IMR-90 (cell line): ENCODE data around the gene RAB5B. TPM values are rescaled to one million over a fixed set of nuclear protein-coding genes. Genes with fewer than 3 reads are reported as not detected.

Source experiments
- ATAC-seq: fragments of 200-7000 bp; cut with Tn5 transposase; 2 replicates; pipeline ENCODE4 v1.9.1; 2020; ENCODE audit warnings: low read depth, mild to moderate bottlenecking, moderate library complexity
- BruUV-seq: library from RNA; stranded (reverse); fragments of 400-500 nt; replicated peaks from 2 replicates; lab custom pipeline; 2021; lab: Mats Ljungman, UMichigan
- CTCF ChIA-PET: fragments of 300-600 bp; formaldehyde crosslinking; extraction: SDS; loops from one replicate; lab custom pipeline; 2021; ENCODE audit warnings: antibody characterized with exemption; lab: Yijun Ruan, JAX
- POLR2A ChIA-PET: fragments of 300-600 bp; sonication (Branson Sonifier 250); formaldehyde crosslinking; loops from one replicate; lab custom pipeline; 2022; ENCODE audit warnings: antibody characterized with exemption; ENCODE audit not compliant: unreplicated experiment; lab: Charles Lee
- DNase-seq: peaks from one replicate; pipeline ENCODE4 v3.0.0; 2013
- H2AFZ ChIP-seq: replicated peaks from 2 replicates; pipeline ENCODE3; 2013; ENCODE audit warnings: low read length, mild to moderate bottlenecking; ENCODE audit not compliant: poor library complexity
- H2AK5ac ChIP-seq: 2 replicates; pipeline ENCODE4 v1.6.1; 2013; ENCODE audit warnings: low read depth, low read length, inconsistent platforms
- H2AK9ac ChIP-seq: replicated peaks from 2 replicates; pipeline ENCODE3; 2013; ENCODE audit warnings: mild to moderate bottlenecking, low read depth, low read length, moderate library complexity; ENCODE audit not compliant: poor library complexity
- H2BK120ac ChIP-seq: 2 replicates; pipeline ENCODE4 v1.6.1; 2013; ENCODE audit warnings: low read depth, low read length, inconsistent platforms
- H2BK15ac ChIP-seq: 3 replicates; pipeline ENCODE4 v1.6.1; 2013; ENCODE audit warnings: low read depth, low read length, inconsistent platforms
- H2BK20ac ChIP-seq: 2 replicates; pipeline ENCODE4 v1.6.1; 2013; ENCODE audit warnings: low read depth, mild to moderate bottlenecking, inconsistent platforms, low read length, moderate library complexity
- H2BK5ac ChIP-seq: 2 replicates; pipeline ENCODE4 v1.6.1; 2013; ENCODE audit warnings: mild to moderate bottlenecking, low read depth, low read length, inconsistent platforms; ENCODE audit not compliant: poor library complexity, severe bottlenecking
- H3K14ac ChIP-seq: replicated peaks from 2 replicates; pipeline ENCODE4 v1.6.1; 2013; ENCODE audit warnings: low read depth, low read length, inconsistent platforms
- H3K18ac ChIP-seq: 2 replicates; pipeline ENCODE4 v1.6.1; 2013; ENCODE audit warnings: low read depth, low read length, control low read depth
- H3K23ac ChIP-seq: 2 replicates; pipeline ENCODE4 v1.6.1; 2013; ENCODE audit warnings: low read depth, low read length, inconsistent platforms
- H3K27ac ChIP-seq: 2 replicates; pipeline ENCODE4 v1.5.1; 2013; ENCODE audit warnings: mild to moderate bottlenecking, control low read depth, low read length; ENCODE audit not compliant: insufficient read depth
- H3K27me3 ChIP-seq: 2 replicates; pipeline ENCODE4 v1.6.1; 2013; ENCODE audit warnings: low read length; ENCODE audit not compliant: control insufficient read depth, insufficient read depth
- H3K36me3 ChIP-seq: 2 replicates; pipeline ENCODE4 v1.6.1; 2013; ENCODE audit warnings: low read length, mixed read lengths; ENCODE audit not compliant: control insufficient read depth, insufficient read depth
- H3K4ac ChIP-seq: 2 replicates; pipeline ENCODE4 v1.6.1; 2013; ENCODE audit warnings: low read depth, low read length, inconsistent platforms
- H3K4me1 ChIP-seq: 2 replicates; pipeline ENCODE4 v1.6.1; 2013; ENCODE audit warnings: low read length, mixed read lengths; ENCODE audit not compliant: control insufficient read depth, insufficient read depth
- H3K4me2 ChIP-seq: 2 replicates; pipeline ENCODE4 v1.6.1; 2013; ENCODE audit warnings: low read depth, mild to moderate bottlenecking, control low read depth, low read length, moderate library complexity
- H3K4me3 ChIP-seq: 2 replicates; pipeline ENCODE4 v1.5.1; 2013; ENCODE audit warnings: low read depth, mild to moderate bottlenecking, control low read depth, low read length, moderate library complexity; ENCODE audit not compliant: insufficient read depth
- H3K56ac ChIP-seq: 2 replicates; pipeline ENCODE4 v1.6.1; 2013; ENCODE audit warnings: low read length, inconsistent platforms; ENCODE audit not compliant: insufficient read depth; ENCODE audit errors: extremely low read depth
- H3K79me1 ChIP-seq, 2 experiments: 2 replicates each; pipeline ENCODE4 v1.6.1; 2013; ENCODE audit warnings: low read length in 2 of 2, inconsistent platforms in 1 of 2, low read depth in 1 of 2
- H3K9ac ChIP-seq: 2 replicates; pipeline ENCODE4 v1.6.1; 2013; ENCODE audit warnings: low read depth, low read length, control low read depth
- H3K9me1 ChIP-seq: 2 replicates; pipeline ENCODE4 v1.6.1; 2013; ENCODE audit warnings: low read length, inconsistent platforms; ENCODE audit not compliant: insufficient read depth
- H3K9me3 ChIP-seq: 2 replicates; pipeline ENCODE4 v1.6.1; 2013; ENCODE audit warnings: low read length; ENCODE audit not compliant: control insufficient read depth, insufficient read depth
- H4K20me1 ChIP-seq: 2 replicates; pipeline ENCODE4 v1.6.1; 2013; ENCODE audit warnings: low read length, inconsistent platforms; ENCODE audit not compliant: insufficient read depth
- H4K5ac ChIP-seq: 2 replicates; pipeline ENCODE4 v1.6.1; 2013; ENCODE audit warnings: mild to moderate bottlenecking, low read depth, low read length, control low read depth
- H4K8ac ChIP-seq, 2 experiments: 2 replicates each; pipeline ENCODE4 v1.6.1; 2013; ENCODE audit warnings: low read depth in 2 of 2, low read length in 2 of 2, control low read depth in 1 of 2, inconsistent platforms in 1 of 2
- H4K91ac ChIP-seq: 2 replicates; pipeline ENCODE4 v1.6.1; 2013; ENCODE audit warnings: low read depth, low read length, inconsistent platforms; ENCODE audit not compliant: insufficient read depth
- BHLHE40 ChIP-seq: fragments of 150-350 bp; IDR thresholded peaks from 2 replicates; pipeline ENCODE4 v1.6.1; 2016; ENCODE audit warnings: mild to moderate bottlenecking, low read depth, low read length
- CEBPB ChIP-seq: IDR thresholded peaks from 2 replicates; pipeline ENCODE4 v1.6.1; 2012; ENCODE audit warnings: low read depth, low read length, improper control_type of control experiment
- CHD1 ChIP-seq: IDR thresholded peaks from 2 replicates; pipeline ENCODE4 v1.6.1; 2012; ENCODE audit warnings: low read depth, low read length, improper control_type of control experiment
- CTCF ChIP-seq: conservative IDR thresholded peaks from 2 replicates; pipeline ENCODE4 v1.5.1; 2012; ENCODE audit warnings: mild to moderate bottlenecking, low read depth, low read length, improper control_type of control experiment
- MAFK ChIP-seq: IDR thresholded peaks from 2 replicates; pipeline ENCODE4 v1.6.1; 2012; ENCODE audit warnings: low read depth, low read length, improper control_type of control experiment
- MAZ ChIP-seq: IDR thresholded peaks from 2 replicates; pipeline ENCODE4 v1.6.1; 2012; ENCODE audit warnings: low read depth, mild to moderate bottlenecking, low read length, improper control_type of control experiment, moderate library complexity, borderline replicate concordance
- MXI1 ChIP-seq: IDR thresholded peaks from 2 replicates; pipeline ENCODE4 v1.6.1; 2012; ENCODE audit warnings: low read depth, mild to moderate bottlenecking, low read length, moderate library complexity, borderline replicate concordance
- NFE2L2 ChIP-seq: fragments of 150-350 bp; IDR thresholded peaks from 2 replicates; pipeline ENCODE4 v1.6.1; 2016; ENCODE audit warnings: low read depth, mild to moderate bottlenecking, low read length
- POLR2A ChIP-seq: IDR thresholded peaks from 2 replicates; pipeline ENCODE4 v1.6.1; 2012; ENCODE audit warnings: mild to moderate bottlenecking, low read depth, low read length
- RCOR1 ChIP-seq: IDR thresholded peaks from 2 replicates; pipeline ENCODE4 v1.6.1; 2012; ENCODE audit warnings: mild to moderate bottlenecking, low read length, improper control_type of control experiment; ENCODE audit not compliant: insufficient replicate concordance
- RFX5 ChIP-seq: IDR thresholded peaks from 2 replicates; pipeline ENCODE4 v1.8.0; 2012; ENCODE audit warnings: low read depth, mild to moderate bottlenecking, low read length, moderate library complexity
- USF2 ChIP-seq: fragments of 150-350 bp; IDR thresholded peaks from 2 replicates; pipeline ENCODE4 v1.6.1; 2017; ENCODE audit warnings: mild to moderate bottlenecking, antibody characterized with exemption, low read length, low read depth
- WGBS, 2 experiments: methylation state at CpG; one replicate each; pipeline versions ENCODE4 v1.1.5 to v1.1.7; 2013; ENCODE audit warnings: missing lambda C conversion rate in 2 of 2; ENCODE audit not compliant: insufficient read length in 1 of 2; ENCODE audit errors: extremely low coverage in 2 of 2; 5-methylcytosine and 5-hydroxymethylcytosine counted together
- dilution Hi-C: fragments of 300-500 bp; cut with HindIII; formaldehyde crosslinking; loops from one replicate; pipeline ENCODE4 v1.14.3; 2018; ENCODE audit warnings: low sequenced_read_pairs; ENCODE audit not compliant: unreplicated experiment
- in situ Hi-C: fragments of 300-500 bp; cut with MboI; formaldehyde crosslinking; loops from 3 replicates; pipeline ENCODE4 v1.14.3; 2019; ENCODE audit warnings: low sequenced_read_pairs, inconsistent platforms, mixed read lengths
- intact Hi-C: fragments of 100-400 bp; cut with micrococcal nuclease; formaldehyde crosslinking; loops from 2 replicates; pipeline ENCODE4 v1.10.0; 2022
- polyA plus RNA-seq, 3 experiments: library from polyadenylated mRNA; depleted of rRNA; stranded (reverse); fragments of >200 nt; gene quantifications; 2 replicates each; pipeline ENCODE4 v1.2.3, GENCODE V29; 2012; ENCODE audit warnings: low replicate concordance in 1 of 3
- total RNA-seq: library from RNA; depleted of rRNA; stranded (reverse); fragments of >200 nt; gene quantifications from 2 replicates; pipeline ENCODE4 v1.2.3, GENCODE V29; 2012

Gene RAB5B
- total and polyA plus RNA-seq, 2 of the 4 experiments (the other 2 are of a cell fraction), result 56.5 to 99.2 TPM

- Histone ChIP-seq H3K4me2 (no peak overlapping the region), H4K91ac (no peak overlapping the region), H2BK5ac (no peak overlapping the region), H3K9me1 (no peaks in the 10 kb centered on the region), H2AFZ (no peak overlapping the region), H3K79me1 (no peaks in the 10 kb centered on the region), H3K56ac (no peak overlapping the region), H3K18ac (no peak overlapping the region), H3K9me3 (no peaks in the 10 kb centered on the region), H4K20me1 (no peaks in the 10 kb centered on the region), H2BK15ac (no peak overlapping the region), H2BK120ac (no peak overlapping the region), H2AK5ac (no peak overlapping the region), H4K8ac (no peak overlapping the region), H3K23ac (no peak overlapping the region), H3K14ac (no peak overlapping the region), H3K27ac (no peak overlapping the region), H2BK20ac (no peak overlapping the region), H3K36me3 (peaks cover 36% of the 10 kb centered on the region), H4K5ac (no peak overlapping the region), H2AK9ac (no peak overlapping the region), H3K9ac (no peak overlapping the region), H3K27me3 (no peaks in the 10 kb centered on the region), H3K4ac (no peak overlapping the region), H3K4me1 (peaks cover 2% of the 10 kb centered on the region; the same call in 1 of the 2 replicates), H3K4me3 (no peak overlapping the region)
- POLR2A ChIA-PET, result no interaction called here
- no CpG with 5 or more reads among the region's 1 CpG for WGBS, 2 experiments
- BruUV-seq, result no TSS peak
- TF ChIP-seq NFE2L2 (no peak), MXI1 (no peak), USF2 (no peak), MAZ (no peak), POLR2A (no peak), BHLHE40 (no peak), MAFK (no peak), RCOR1 (no peak), CTCF (no peak), CHD1 (no peak), RFX5 (no peak), CEBPB (no peak)
- DNase-seq (no peak), ATAC-seq (no peak)
- in situ Hi-C loops (no loop called here), intact Hi-C loops (no loop called here), dilution Hi-C loops (no loop called here)
- CTCF ChIA-PET, result no interaction called here
Observed at GRCh38 chr12:56031987-56032386, 58.1 kb downstream of the RAB5B start.
